NT2/D1 (cell line): ENCODE data around the gene ATE1.

Experiments used
- SUZ12 ChIP-seq: IDR thresholded peaks from 2 replicates; pipeline ENCODE4 v1.6.1; 2011; ENCODE audit not compliant: insufficient read length, insufficient read depth; ENCODE audit errors: extremely low read depth
- YY1 ChIP-seq: IDR thresholded peaks from 2 replicates; pipeline ENCODE4 v1.6.1; 2011; ENCODE audit not compliant: insufficient read length, insufficient read depth

DNA sequence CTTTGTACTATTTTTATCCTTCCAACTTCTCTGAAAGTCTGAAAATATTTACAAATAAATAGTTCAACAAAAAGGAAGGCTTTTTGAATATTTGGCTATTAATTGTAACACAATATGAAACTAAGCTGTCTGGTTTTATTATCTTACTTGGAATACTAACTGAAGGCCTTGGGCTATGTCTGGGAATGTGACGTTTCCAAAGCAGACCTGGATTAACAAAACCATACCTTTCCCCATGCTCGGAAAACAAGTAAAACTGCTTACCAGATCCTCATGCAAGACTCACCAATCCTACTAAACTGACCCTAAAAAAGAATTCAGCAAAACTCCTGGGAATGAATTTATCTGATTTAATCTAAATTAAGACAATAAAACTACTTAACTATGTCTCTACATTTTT lies 116.4 kb downstream of the ATE1 start:
- TF ChIP-seq YY1 (no peak), SUZ12 (no peak)
